ENCODE results near the gene SLC7A10.
"Not testable (repeated sequence)": the region's sequence is repeated elsewhere in the genome, so short reads cannot be mapped to it uniquely, and the experiment has no call there.

The SLC7A10 gene

GRCh38 chr19:33177417-33177979, 48.2 kb downstream of the SLC7A10 start:
- no peak for DNase-seq (ENCODE audit: low read depth, low spot score)

DNA sequence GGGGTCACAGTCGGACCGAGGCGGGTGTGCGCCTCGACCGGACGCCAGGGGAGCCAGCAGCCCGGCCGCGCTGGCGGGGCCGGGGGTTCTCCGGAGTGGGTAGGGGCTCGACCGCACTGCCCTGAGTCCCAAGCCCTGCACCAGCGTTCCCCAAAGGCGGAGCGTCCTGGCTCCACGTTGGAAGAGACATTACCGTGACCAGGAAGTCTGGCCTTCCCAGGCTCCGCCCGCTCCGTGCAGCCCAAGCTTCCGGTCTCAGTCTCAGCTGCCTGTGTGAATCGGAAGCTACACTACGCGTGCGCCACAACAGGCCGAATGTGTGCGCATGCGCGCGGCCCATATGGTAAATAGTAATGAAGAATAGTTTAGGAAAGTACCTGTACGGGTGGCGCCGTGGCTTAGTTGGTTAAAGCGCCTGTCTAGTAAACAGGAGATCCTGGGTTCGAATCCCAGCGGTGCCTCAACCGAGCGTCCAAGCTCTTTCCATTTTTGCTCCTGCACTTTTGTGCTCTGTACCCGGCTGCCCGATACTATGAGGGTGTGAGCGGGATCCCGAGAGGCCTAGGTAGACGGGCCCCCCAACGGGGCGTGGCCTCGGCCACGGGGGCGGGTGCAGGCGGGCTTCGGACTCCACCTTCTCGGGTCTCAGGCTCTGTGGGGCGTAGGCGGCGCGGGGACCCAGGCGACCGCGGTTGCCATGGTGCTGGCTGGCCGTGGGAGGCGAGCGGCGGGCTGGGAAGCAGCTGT, 48.8 kb downstream of the SLC7A10 start:
- DNase-seq (ENCODE audit: low read depth, low spot score), result peak; percentile 86

DNA sequence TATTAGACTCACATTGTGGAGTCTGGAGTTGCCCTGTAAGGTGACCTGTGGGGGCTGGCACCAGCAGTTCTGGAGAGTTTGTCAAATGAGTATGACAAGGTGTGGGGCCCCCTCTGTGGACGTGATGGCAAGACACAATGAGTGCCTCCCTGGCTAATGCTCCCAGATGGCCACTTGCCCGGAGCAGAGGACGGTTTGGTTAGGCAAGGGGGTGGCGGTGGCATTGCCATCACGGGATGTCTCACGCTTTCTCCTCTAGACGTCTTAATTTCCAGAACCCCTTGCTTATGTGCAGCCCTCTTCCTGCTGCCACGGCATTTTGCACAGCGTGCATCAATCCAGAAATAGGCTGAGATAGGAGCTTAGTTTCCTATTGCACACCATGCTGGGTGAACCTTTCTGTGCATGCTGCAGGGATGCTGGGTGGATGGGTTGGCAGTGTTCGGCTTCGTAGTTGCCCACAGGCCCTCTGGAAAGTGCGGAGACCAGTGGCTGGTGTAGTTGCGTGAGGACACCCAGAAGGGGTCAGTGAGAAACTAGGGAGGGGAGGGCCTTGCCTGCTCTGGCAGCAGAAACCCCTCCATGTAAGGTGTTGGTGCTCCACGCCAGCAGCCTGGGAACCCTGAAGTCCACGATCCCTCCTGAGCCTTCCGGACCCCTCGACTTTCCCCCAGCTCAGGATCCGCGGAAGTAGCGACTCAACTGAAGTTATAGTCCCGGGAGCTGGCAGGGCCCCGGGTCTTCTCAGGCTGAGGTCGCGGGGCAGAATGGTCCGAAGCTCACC, 49.6 kb downstream of the SLC7A10 start:
- DNase-seq (ENCODE audit: low read depth, low spot score), result no peak

- no peak for DNase-seq (ENCODE audit: low read depth, low spot score)
Observed at GRCh38 chr19:33175156-33175782, 50.4 kb downstream of the SLC7A10 start.

DNA sequence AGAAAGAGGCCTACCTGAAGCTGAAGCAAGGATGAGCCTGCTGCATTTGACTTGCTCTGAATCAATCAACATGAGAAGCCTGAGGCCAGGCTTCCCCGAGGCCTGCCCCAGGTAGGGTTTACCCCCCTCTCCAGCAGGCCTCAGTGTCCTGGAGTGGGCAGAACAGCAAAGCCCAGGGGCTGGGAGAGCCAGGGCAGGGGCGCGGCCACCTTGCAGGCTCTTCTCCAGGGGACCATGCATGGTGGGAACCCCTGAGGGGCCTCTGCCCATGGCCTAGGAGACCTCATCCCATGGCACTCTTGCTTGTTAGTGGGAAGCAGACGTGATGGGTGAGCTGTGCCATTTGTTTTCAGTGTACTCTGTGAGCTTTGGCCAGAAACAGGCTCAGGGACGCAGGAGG, 51.5 kb downstream of the SLC7A10 start:
- no peak for DNase-seq (ENCODE audit: low read depth, low spot score)

GRCh38 chr19:33171916-33172359, 53.7 kb downstream of the SLC7A10 start:
- no peak for DNase-seq (ENCODE audit: low read depth, low spot score)

DNA sequence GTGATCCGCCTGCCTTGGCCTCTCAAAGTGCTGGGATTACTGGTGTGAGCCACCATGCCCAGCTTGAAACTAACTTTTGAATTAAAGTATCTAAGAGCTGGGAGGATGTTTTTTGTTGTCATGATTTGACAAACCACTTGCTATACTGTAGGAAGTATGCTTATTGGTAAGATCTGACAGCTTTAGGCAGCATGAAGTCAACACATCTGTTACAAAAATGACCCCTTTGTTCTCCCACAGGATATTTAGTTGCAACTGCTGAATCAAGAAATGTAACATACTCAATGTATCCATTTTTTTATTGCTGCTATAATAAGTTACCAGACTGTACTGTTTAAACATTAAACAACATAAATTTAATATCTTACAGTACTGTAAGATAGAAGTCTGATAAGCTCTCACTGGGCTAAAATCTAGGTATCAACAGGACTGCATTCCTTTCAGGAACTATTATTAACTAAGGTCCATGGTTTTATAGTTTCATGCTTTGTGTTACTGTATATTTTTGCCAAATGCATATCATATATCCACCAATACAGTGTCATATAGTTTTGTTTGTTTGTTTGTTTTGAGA, 54.3 kb downstream of the SLC7A10 start:
- DNase-seq (ENCODE audit: low read depth, low spot score), result no peak

- DNase-seq (ENCODE audit: low read depth, low spot score), result no peak
Observed at GRCh38 chr19:33168528-33168927, 57.1 kb downstream of the SLC7A10 start.

DNA sequence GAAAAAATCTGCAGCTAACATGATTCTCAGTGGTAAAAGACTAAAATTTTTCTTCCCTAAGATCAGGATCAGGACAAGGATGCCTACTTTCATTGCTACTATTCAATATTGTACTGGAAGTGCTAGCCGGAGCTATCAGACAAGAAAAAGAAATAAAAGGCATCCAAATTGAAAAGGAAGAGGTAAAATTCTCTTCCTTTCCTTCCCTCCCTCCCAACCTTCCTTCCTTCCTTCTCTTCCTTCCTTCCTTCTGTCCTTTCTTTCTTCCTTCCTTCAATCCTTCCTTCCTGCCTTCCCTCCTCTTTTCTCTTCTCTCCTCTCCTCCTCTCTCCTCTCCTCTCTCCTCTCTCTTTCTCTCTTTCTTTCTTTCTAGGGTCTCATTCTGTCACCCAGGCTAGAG, 58.2 kb downstream of the SLC7A10 start:
- no peak for DNase-seq (ENCODE audit: low read depth, low spot score)

DNA sequence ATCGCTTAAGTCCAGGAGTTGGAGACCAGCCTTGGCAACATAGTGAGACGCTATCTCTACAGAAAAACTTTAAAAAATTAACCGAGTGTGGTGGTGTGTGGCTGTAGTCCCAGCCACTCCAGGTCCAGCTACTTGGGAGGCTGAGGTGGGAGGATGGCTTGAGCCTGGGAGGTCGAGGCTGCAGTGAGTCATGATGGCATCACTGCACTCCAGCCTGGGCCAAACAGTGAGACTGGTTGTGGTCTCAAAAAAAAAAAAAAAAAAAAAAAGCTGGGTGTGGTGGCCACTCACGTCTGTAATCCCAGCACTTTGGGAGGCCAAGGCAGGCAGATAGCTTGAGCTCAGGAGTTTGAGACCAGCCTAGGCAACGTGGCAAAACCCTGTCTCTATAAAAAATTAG, 59.6 kb downstream of the SLC7A10 start:
- DNase-seq (ENCODE audit: low read depth, low spot score), result not testable (repeated sequence)

DNA sequence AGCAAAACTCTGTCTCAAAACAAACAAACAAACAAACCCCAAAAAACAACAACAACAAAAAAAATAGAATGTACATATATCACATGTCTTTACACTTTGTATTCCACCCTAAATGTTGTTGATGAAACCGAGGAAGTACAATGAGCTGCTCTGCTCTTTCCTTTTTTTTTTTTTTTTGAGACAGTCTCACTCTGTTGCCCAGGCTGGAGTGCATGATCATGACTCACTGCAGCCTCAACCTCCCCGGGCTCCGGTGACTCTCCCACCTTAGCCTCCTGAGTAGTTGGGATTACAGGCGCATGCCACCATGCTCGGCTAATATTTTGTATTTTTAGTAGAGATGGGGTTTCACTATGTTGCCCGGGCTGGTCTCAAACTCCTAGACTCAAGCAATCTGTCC, 62.2 kb downstream of the SLC7A10 start:
- no peak for DNase-seq (ENCODE audit: low read depth, low spot score)

GRCh38 chr19:33161201-33161600, 64.4 kb downstream of the SLC7A10 start:
- DNase-seq (ENCODE audit: low read depth, low spot score), result no peak

DNA sequence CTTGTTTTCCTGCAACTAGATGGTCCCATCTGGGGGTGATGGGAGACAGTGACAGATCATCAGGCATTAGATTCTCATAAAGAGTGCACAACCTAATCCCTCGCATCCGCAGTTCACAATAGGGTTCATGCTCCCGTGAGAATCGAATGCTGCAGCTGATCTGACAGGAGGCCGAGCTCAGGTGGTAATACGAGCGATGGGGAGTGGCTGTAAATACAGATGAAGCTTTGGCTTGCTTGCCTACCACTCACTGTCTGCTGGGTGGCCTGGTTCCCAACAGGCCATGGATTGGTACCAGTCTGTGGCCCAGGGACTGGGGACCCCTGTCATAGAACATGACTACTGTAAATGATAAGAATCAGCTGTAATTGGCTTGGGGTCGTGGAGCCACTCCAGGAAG, 65.8 kb downstream of the SLC7A10 start:
- DNase-seq (ENCODE audit: low read depth, low spot score), result no peak

DNA sequence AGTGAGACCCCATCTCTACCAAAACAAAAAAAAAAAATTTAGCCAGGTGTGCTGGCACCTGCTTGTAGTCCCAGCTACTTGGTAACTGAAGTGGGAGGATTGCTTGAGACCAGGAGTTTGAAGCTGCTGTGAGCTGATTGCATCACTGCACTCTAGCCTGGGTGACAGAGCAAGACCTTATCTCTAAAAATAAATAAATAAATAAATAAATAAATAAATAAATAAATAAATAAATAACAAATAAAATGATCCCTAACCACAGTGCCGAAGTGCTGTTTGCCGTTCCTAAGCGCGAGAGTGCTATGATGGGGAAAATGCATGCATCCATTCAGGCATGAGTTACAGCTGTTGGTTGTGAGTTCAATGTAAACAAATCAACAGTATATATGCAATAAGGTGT, 66.5 kb downstream of the SLC7A10 start:
- DNase-seq (ENCODE audit: low read depth, low spot score), result no peak

All from iPS DF 19.7 (cell line).